ENCODE data around the gene CAPN9.

Gene CAPN9

DNA sequence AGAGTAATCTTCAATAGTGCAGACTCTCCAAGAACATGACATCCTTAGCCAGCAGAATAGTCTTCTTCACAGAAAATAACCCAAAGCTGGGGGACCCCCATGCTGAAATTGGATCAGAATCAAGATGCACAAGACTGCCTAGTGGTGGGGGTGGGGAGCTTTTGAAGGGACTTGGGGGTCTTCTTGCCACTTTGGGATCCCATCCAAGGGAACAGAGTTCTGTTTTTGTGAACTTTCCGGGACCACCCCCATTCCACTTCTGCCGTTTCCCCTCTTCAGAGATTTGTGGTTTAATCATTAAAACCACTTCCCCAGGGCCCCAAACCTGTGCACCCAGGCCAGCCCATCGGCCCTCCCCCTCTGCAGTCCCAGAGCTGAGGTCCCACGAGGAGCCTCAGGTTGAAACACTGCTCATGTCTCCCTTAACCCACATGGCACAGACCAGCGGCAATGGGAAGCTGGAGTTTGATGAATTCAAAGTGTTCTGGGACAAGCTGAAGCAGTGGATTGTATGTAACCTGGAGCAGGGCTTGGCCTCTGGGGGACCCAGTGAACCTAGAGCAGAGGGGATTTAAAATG is 44.9 kb downstream of the CAPN9 start:
- Mint-ChIP-seq H3K4me3 (no peak overlapping the region), H3K36me3 (no peaks in the 10 kb centered on the region), H3K27ac (no peak overlapping the region), H3K27me3 (peaks cover 2% of the 10 kb centered on the region), H3K9me3 (no peaks in the 10 kb centered on the region), H3K4me1 (no peaks in the 10 kb centered on the region)

DNA sequence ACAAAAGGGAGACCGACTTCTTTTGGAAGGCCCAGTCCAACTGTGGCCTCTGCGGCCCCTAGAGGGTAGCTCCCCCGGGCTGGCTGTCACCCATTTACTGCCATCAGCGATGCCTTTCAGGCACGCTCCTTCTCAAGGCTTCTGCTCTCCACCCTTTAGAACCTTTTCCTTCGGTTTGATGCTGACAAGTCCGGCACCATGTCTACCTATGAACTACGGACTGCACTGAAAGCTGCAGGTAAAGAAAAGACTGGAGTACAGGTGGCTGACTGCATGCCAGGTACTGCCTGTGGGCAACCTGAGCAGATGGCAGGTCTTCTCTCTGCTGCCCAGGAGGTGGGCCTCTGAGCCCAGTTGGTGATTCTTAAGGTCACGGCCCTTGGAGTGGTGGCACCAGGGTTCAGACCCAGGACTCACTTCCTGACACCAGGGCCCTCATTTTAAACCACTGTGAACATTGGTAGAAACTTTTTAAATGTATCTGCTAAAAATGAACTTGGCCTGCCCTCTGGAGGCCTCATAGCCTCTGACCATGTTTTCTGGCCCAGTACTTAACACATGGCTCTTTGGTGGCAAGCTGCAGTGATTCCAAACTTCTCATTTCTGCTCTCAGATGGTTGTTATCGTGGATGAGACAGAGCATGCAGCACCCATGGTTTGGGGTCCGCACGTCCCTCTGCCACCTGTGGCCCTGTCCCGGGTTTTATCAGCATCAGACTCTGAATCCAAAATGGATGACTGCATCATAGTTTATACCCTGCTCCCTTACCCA is 45.7 kb downstream of the CAPN9 start:
- H3K36me3 Mint-ChIP-seq: no peaks in the 10 kb centered on the region
- H3K9me3 Mint-ChIP-seq: no peaks in the 10 kb centered on the region
- peaks cover 5% of the 10 kb centered on the region for H3K27me3 Mint-ChIP-seq
- H3K4me1 Mint-ChIP-seq: no peaks in the 10 kb centered on the region
- H3K4me3 Mint-ChIP-seq: no peak overlapping the region
- no peak overlapping the region for H3K27ac Mint-ChIP-seq

DNA sequence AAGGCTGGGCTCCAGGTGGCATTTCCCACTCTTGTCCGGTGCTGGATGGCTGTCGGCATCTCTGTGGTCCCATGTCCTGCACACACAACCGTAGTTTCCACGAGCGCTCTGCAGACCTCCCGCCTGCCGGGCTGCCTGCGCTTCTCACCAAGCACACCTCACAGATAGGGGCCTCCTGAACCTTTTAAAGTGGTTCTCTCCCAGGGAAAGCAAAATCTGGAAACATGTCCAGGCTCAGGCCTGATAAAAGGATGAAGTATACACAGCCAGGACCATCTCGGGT is 46.2 kb downstream of the CAPN9 start:
- Mint-ChIP-seq H3K36me3 (no peaks in the 10 kb centered on the region), H3K4me1 (no peaks in the 10 kb centered on the region), H3K9me3 (no peaks in the 10 kb centered on the region), H3K4me3 (no peak overlapping the region), H3K27ac (no peak overlapping the region), H3K27me3 (peaks cover 5% of the 10 kb centered on the region)

DNA sequence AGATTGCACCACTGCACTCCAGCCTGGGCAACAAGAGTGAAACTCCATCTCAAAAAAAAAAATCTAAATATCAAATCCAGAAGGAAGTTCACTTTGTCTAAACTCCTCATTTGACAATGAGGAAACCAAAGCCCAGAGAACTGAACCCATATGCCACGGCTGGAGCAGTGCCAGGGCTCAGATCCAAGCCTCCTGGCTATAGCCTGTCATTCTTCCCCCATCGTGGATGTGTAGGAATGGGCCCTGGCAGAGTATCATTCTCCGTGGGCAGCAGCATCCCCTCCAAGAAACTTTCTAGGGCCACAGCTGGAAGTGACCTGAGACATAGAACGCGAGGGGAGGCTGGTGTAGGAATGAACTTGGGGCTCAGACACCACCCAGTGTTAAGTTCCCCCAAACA is 47.2 kb downstream of the CAPN9 start:
- no peaks in the 10 kb centered on the region for H3K36me3 Mint-ChIP-seq
- H3K4me3 Mint-ChIP-seq: no peak overlapping the region
- H3K4me1 Mint-ChIP-seq: no peaks in the 10 kb centered on the region
- no peak overlapping the region for H3K27ac Mint-ChIP-seq
- peaks cover 5% of the 10 kb centered on the region for H3K27me3 Mint-ChIP-seq
- H3K9me3 Mint-ChIP-seq: no peaks in the 10 kb centered on the region

DNA sequence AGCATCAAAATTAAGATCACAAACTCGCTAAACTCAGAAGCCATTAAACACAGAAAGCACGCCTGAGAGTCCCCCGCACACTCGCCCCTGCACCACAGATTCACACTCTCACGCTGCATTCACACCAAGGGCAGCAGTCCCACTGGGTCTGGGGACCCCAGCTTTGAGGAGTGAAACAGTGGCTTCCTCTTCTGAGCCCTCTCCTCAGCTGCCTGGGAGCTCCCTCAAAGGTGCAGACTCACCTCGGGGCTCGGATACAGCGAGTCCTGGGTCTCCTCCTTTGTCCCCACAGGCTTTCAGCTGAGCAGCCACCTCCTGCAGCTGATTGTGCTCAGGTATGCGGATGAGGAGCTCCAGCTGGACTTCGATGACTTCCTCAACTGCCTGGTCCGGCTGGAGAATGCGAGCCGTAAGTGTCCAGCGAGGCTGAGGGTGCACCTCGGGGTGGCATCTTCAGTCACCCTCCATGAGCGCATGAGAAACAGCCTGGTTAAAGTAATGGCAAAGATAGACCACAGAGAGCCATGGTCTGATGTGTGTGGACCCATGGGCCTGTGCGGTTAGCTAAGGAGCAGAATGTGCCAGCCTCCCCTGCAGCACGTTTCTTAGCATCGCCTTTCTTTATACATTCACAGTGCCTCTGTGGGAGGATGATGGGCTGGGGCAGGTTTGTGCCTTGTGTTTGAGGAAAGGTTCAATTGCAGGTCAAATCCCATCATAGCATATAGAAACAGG is 47.9 kb downstream of the CAPN9 start:
- Mint-ChIP-seq H3K4me3 (no peak overlapping the region), H3K9me3 (no peaks in the 10 kb centered on the region), H3K4me1 (no peaks in the 10 kb centered on the region), H3K36me3 (no peaks in the 10 kb centered on the region), H3K27ac (no peak overlapping the region), H3K27me3 (peaks cover 5% of the 10 kb centered on the region)

DNA sequence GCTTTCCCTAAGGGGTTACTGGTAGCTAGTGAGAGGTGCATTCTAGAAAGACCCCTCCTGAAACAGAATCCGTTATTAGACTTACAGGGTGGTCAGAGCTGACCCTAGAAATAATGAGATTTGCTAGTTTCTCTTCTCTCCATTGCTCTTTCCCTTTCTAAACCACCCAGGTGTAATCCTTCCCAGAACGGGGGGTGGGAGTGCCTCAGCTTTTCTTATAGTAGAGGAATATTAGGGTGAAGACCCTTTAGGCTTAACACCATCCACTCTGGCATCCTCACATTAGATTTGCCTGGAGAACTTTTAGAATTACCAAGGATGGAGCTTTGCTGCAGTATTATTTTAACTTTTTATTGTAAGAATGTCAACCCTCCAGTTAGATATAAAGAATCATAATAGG is 49.4 kb downstream of the CAPN9 start:
- Mint-ChIP-seq H3K27ac (no peak overlapping the region), H3K4me1 (no peaks in the 10 kb centered on the region), H3K36me3 (no peaks in the 10 kb centered on the region), H3K9me3 (no peaks in the 10 kb centered on the region), H3K27me3 (peaks cover 5% of the 10 kb centered on the region), H3K4me3 (no peak overlapping the region)

DNA sequence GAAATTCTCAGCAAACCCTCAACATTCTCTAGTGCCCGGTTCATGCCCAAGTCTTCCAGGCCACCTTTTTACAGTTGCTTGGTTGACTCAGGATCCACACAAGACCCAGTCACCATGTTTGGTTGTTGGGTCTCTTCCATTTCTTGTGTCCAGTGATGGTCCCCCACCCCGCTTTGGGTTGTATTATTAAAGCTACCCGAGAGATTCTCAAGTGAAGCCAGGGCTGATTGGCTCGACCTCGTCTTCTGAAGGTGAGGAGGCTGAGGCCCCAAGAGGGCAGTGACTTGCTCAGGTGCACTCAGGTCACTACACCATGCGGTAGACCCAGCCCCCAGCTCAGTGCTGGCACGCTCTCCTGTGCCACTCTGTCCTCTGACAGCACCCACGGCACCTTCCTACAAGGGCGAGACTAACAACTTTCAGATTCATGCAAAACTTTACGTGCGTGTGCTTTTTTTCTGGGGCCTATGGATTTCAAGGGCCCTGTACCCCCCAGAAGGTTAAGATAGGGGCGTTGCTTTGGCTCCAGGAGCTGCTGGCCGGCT is 50.3 kb downstream of the CAPN9 start:
- Mint-ChIP-seq H3K9me3 (no peaks in the 10 kb centered on the region), H3K4me1 (no peaks in the 10 kb centered on the region), H3K4me3 (no peak overlapping the region), H3K27me3 (peaks cover 3% of the 10 kb centered on the region), H3K36me3 (no peaks in the 10 kb centered on the region), H3K27ac (no peak overlapping the region)

DNA sequence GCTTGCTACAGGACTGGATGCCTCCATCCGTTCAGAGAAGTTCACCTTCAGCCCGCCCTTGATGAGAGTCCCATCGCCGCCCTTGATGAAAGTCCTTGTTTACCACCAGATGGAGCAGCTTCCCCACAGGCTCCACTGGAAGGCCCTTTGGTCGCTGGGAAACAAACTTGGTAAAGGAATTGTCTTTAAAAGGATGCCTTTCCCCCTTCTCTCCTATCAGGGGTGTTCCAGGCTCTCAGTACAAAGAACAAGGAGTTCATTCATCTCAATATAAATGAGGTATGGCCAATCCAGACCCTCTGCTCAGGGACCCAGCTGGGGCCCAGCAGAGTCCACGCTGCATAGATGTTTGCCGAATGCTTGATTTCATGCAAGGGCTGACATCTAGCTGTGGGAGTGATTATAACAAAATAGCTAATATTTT is 50.8 kb downstream of the CAPN9 start:
- Mint-ChIP-seq H3K9me3 (no peaks in the 10 kb centered on the region), H3K4me3 (no peak overlapping the region), H3K27me3 (peaks cover 3% of the 10 kb centered on the region), H3K27ac (no peak overlapping the region), H3K4me1 (no peaks in the 10 kb centered on the region), H3K36me3 (no peaks in the 10 kb centered on the region)

DNA sequence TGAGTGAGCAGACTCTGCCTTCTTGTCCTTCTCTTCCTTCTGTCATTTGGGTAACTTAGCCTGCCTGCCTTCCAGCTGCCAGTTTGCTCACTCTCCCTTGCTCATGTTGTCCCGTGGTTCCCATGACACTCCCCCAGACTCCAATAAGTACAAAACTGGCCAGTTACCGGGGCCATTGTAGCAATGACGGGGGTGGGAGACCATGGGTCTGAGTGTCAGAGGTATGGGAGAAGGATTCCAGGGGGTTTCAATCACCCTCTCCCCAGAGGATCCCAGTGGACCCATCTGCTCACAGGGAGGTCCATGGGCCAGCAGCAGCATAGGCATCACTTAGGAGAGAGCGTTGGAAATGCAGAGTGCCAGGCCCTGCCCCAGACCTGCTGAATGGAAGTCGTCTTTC is 51.3 kb downstream of the CAPN9 start:
- H3K4me3 Mint-ChIP-seq: no peak overlapping the region
- no peak overlapping the region for H3K27ac Mint-ChIP-seq
- H3K4me1 Mint-ChIP-seq: no peaks in the 10 kb centered on the region
- no peaks in the 10 kb centered on the region for H3K36me3 Mint-ChIP-seq
- peaks cover 3% of the 10 kb centered on the region for H3K27me3 Mint-ChIP-seq
- no peaks in the 10 kb centered on the region for H3K9me3 Mint-ChIP-seq

DNA sequence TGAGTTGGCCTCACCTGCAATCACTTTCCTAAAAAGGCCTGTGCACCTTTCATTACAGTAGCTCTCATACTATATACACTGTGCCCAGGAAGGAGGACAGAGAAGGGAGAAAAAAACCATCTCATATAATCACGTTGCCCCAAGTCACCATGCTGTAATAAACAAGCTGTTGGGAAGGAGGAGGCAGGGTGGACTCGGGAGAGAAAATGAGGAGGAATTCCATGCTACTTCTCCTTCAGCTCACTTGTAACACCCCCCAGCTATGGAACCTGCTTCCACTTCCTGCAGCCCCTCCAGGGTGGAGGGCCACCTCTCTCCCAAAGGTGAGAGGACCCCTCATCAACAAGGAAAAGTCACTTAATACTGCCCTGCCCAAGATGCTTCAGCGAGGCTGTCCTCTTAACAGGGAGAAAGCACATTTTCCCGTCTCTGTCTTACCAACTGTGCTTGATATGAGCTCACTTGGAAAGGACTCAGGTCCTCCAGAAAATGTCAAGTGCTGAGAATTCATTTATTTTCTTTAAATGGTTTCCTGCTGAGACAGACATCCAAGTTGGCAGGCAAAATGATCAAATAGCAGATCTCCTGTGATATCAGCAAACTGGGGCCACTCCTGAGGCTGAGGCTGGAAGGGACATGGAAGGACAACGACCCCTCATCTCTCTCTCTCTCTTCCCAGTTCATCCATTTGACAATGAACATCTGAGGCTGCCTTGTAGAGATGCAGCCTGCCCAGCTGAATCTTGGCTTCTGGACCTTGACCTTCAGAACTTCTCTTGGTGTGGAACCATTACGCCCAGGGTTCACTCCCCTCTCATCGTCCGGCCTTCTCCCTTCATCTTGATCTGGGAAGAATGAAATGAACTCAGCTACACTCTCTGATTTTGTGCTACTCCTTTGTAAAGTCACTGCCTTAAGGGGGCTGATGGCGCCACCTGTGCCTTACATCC is 54.0 kb downstream of the CAPN9 start:
- H3K4me3 Mint-ChIP-seq: no peak overlapping the region
- no peaks in the 10 kb centered on the region for H3K9me3 Mint-ChIP-seq
- H3K36me3 Mint-ChIP-seq: no peaks in the 10 kb centered on the region
- H3K4me1 Mint-ChIP-seq: no peaks in the 10 kb centered on the region
- H3K27ac Mint-ChIP-seq: no peak overlapping the region
- H3K27me3 Mint-ChIP-seq: peaks cover 3% of the 10 kb centered on the region

DNA sequence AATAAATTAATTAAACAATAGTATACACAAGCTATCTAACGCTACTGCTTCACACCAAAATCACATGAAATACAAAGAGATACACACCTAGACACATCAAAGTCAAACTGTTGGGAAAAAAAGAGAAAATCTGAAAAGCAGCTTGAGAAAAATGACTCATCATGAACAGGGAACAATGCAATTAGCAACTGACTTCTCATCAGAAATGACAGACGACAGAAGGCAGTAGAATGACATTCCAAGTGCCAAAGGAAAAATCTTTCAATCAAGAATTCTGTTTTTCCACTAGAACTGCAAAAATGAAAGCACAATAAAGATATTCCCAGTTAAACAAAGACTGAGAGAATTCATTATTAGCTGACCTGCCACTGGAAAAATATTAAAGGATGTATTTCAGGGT is 57.2 kb downstream of the CAPN9 start:
- Mint-ChIP-seq H3K27ac (no peak overlapping the region), H3K9me3 (no peaks in the 10 kb centered on the region), H3K27me3 (no peaks in the 10 kb centered on the region)

DNA sequence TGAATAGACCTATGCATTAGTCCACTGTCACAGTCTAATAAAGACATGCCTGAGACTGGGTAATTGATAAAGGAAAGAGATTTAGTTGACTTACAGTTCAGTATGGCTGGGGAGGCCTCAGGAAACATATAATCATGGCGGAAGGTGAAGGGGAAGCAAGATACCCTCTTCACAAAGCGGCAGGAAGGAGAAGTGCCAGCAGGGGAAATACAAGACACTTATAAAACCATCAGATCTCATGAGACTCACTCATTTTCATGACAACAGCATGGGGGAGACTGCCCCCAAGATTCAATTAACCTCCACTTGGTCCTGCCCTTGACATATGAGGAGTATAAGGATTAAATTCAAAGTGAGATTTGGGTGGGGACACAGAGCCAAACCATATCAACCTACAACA is 59.4 kb downstream of the CAPN9 start:
- Mint-ChIP-seq H3K4me3 (no peak overlapping the region), H3K27ac (no peak overlapping the region), H3K9me3 (no peaks in the 10 kb centered on the region), H3K36me3 (no peaks in the 10 kb centered on the region), H3K27me3 (no peaks in the 10 kb centered on the region), H3K4me1 (no peaks in the 10 kb centered on the region)

More for the DNA sequence above, 57.2 kb downstream of the CAPN9 start:
- H3K4me3 Mint-ChIP-seq: no peak overlapping the region
- H3K4me1 Mint-ChIP-seq: no peaks in the 10 kb centered on the region
- no peaks in the 10 kb centered on the region for H3K36me3 Mint-ChIP-seq

DNA sequence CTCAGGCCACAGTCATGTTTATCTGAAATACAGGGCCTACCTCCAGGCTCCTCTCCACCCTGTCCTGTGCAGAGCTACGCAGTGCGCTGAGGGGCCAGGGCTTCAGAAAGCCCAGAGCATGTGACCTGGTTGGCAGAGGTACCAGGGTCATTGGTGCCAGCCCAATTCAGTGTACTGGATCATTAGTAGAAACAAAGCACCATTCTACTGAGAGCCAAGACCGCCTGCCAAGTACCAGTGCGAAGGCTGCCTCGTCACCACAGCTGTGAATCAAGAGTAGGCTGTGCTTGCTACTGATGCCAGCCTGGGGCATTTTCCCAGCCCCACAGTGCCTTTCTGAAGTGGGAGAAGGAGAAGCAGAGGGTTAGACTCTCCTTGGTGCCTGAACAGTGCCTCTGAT is 59.8 kb downstream of the CAPN9 start:
- no peaks in the 10 kb centered on the region for H3K9me3 Mint-ChIP-seq
- H3K4me1 Mint-ChIP-seq: no peaks in the 10 kb centered on the region
- no peaks in the 10 kb centered on the region for H3K36me3 Mint-ChIP-seq
- no peaks in the 10 kb centered on the region for H3K27me3 Mint-ChIP-seq
- no peak overlapping the region for H3K27ac Mint-ChIP-seq
- H3K4me3 Mint-ChIP-seq: no peak overlapping the region

DNA sequence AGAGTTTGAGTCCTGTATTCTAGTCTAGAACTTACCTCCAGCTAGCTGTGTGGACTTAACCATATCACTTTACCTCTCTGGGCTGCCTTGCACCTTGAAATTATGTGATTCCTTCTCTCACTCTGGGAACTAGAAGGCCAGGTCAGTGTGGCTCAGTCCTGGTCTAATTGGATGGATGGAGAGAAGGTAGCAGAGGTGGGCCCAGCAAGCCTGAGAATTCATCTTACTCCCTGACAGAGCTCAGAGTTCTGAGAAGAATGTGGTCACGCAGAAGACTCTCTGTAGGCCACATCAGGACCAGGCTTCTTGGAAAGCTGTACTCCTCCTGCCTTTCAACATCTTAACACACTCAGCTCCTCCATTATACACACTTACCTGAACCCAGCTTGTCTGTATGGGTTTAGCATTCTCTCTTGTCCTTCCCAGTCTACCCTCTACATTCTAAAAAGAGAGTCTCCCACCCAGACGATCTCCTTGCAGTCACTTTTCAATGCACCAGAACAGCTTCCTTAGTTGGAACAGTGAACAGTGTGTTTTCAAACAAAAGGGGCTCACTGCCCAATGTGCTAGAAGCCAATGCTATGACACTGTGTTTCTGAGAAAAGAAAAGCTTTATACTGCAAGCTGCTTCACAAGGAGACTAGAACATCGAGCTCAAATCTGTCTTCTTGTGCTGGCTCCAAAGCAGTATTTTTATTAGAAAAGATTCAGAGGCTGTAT is 60.5 kb downstream of the CAPN9 start:
- H3K36me3 Mint-ChIP-seq: no peaks in the 10 kb centered on the region
- no peak overlapping the region for H3K27ac Mint-ChIP-seq
- H3K27me3 Mint-ChIP-seq: peaks cover 1% of the 10 kb centered on the region
- H3K4me3 Mint-ChIP-seq: no peak overlapping the region
- no peaks in the 10 kb centered on the region for H3K4me1 Mint-ChIP-seq
- peaks cover 4% of the 10 kb centered on the region for H3K9me3 Mint-ChIP-seq
